GM13976 (cell line): ENCODE data around the gene SLAIN2.

ENCODE experiments used
- DNase-seq: peaks from one replicate; pipeline ENCODE4 v3.0.0; 2012; ENCODE audit warnings: low spot score
- in situ Hi-C: fragments of 300-500 bp; cut with MboI; formaldehyde crosslinking; loops from one replicate; pipeline ENCODE4 v1.12.0; 2022; ENCODE audit warnings: low sequenced_read_pairs, mixed read lengths, inconsistent platforms; ENCODE audit not compliant: unreplicated experiment
- TF ChIP-seq, protein P1 (sequence below): IDR thresholded peaks from 2 replicates; pipeline ENCODE4 v1.5.1; 2012; ENCODE audit warnings: borderline replicate concordance, mild to moderate bottlenecking; ENCODE audit not compliant: insufficient read depth; ENCODE audit errors: extremely low read depth, missing control alignments, control extremely low read depth

SLAIN2 gene

DNA sequence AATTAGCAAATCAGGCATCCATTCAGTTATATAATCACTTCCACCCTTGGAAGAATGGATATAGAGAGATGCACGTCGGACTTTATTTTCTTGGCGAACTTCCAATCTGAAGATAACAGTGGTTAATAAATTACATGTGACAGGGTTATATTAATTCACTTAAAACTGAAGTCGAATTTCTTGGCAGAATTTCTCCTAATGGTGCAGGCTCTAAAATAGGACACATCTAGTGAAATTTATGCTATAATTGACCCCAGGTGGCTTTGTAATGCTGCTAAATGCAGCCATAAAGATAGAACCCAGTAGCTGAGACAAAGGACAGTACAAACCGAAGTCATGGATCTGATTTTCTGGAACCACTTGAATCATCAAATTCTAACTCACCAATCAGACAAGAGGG is 121.0 kb downstream of the SLAIN2 start:
- no peak for DNase-seq
- in situ Hi-C loops = no loop called here
- TF ChIP-seq, protein P1, sequence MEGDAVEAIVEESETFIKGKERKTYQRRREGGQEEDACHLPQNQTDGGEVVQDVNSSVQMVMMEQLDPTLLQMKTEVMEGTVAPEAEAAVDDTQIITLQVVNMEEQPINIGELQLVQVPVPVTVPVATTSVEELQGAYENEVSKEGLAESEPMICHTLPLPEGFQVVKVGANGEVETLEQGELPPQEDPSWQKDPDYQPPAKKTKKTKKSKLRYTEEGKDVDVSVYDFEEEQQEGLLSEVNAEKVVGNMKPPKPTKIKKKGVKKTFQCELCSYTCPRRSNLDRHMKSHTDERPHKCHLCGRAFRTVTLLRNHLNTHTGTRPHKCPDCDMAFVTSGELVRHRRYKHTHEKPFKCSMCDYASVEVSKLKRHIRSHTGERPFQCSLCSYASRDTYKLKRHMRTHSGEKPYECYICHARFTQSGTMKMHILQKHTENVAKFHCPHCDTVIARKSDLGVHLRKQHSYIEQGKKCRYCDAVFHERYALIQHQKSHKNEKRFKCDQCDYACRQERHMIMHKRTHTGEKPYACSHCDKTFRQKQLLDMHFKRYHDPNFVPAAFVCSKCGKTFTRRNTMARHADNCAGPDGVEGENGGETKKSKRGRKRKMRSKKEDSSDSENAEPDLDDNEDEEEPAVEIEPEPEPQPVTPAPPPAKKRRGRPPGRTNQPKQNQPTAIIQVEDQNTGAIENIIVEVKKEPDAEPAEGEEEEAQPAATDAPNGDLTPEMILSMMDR = no peak

- TF ChIP-seq, protein P1 = no peak
- no peak for DNase-seq
- in situ Hi-C loops = no loop called here
Measured at GRCh38 chr4:48467442-48467841, 126.1 kb downstream of the SLAIN2 start.

DNA sequence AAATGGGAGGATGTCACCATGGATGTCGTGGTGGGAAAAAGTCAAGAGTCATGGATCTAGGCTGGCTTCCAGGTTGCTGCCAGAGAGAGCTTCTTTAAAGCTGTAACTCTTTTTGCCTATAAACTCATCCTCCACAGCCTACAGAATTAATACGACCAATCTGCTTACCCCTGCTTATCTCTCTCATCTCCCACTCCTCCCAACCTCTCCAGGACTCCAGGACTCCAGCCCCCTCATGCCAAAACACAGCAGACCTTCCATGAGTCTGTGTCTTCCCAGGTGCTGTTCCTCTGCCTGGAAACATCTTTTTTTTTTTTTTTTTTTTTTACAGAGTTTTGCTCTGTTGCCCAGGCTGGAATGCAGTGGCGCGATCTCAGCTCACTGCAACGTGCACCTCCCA is 126.6 kb downstream of the SLAIN2 start:
- TF ChIP-seq, protein P1 = no peak
- in situ Hi-C loops = no loop called here
- DNase-seq = no peak

- in situ Hi-C loops = no loop called here
- no peak for DNase-seq
- TF ChIP-seq, protein P1 = no peak
Measured at GRCh38 chr4:48470137-48470536, 128.8 kb downstream of the SLAIN2 start.

DNA sequence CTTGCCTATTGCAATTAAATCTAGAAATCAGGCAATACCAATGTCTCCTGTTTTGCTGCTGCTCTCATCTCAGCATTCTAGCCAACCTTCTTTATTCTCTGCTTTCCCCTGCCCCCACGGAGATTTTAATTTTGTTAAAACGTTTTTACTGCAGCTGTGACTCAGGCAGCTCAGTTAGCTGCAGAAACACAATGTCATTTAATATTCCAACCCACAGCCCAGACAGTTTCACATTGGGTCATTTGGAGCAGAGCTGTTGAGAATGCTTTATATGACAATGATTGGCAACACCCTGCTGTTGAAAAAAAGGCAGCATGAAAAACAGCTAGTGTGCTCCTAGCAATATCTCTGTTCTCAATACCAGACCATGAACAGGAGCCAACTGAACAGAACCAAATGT is 129.2 kb downstream of the SLAIN2 start:
- in situ Hi-C loops = no loop called here
- DNase-seq = no peak
- TF ChIP-seq, protein P1 = no peak

DNA sequence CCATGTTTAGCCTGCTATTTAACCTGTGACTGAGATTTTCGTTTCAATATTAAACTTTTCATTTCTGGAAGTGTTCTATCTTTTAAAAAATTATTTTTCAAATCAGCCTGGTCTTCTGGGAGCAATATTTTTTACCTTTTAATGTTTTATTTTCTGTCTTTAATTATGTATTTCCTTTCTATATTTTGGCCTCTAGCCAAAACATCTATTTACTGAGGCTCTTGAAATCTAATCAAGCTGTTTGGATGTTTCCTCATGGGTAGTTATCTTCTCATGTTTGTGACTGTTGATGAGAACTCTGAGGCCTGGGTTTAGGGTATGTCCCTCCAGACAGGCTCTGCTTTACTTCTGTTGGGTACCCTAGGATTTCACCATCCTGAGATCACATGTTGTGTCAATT is 131.5 kb downstream of the SLAIN2 start:
- in situ Hi-C loops = no loop called here
- DNase-seq = no peak
- TF ChIP-seq, protein P1 = no peak

DNA sequence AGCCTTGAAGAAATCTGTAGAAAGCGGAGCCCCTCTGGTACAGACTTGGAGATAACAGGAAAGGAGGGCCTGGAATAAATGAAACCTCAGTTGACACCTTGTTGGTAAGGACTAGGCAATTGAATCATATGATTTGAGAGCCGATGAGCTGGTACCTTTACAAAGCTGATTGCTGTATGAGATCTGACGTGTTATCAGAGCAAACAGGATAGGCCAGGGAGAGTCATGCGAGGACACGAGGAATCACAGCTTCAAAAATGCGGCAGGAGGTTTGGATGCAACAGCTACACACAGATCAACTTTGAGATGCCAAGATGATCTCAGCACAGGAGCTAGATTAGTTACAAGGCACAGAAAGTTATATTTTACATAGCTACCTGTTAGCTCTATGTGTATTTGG is 134.4 kb downstream of the SLAIN2 start:
- TF ChIP-seq, protein P1 = no peak
- in situ Hi-C loops = no loop called here
- DNase-seq = no peak
